Lower leg skin (tissue), 3 donors: ENCODE data around the gene EYA2.

Source experiments
- POLR2A ChIP-seq, 2 donors: fragments of 450-650 bp; IDR thresholded peaks; one replicate each; pipeline ENCODE4 v1.6.1; 2016 to 2017; ENCODE audit warnings: antibody characterized with exemption in 2 of 2, mild to moderate bottlenecking in 1 of 2, moderate library complexity in 1 of 2
- TF ChIP-seq, protein P1 (sequence below), 3 donors: fragments of 450-650 bp; IDR thresholded peaks; one replicate each; pipeline ENCODE4 v1.5.1; 2016; ENCODE audit warnings: antibody characterized with exemption in 3 of 3, mild to moderate bottlenecking in 3 of 3, moderate library complexity in 2 of 3

DNA sequence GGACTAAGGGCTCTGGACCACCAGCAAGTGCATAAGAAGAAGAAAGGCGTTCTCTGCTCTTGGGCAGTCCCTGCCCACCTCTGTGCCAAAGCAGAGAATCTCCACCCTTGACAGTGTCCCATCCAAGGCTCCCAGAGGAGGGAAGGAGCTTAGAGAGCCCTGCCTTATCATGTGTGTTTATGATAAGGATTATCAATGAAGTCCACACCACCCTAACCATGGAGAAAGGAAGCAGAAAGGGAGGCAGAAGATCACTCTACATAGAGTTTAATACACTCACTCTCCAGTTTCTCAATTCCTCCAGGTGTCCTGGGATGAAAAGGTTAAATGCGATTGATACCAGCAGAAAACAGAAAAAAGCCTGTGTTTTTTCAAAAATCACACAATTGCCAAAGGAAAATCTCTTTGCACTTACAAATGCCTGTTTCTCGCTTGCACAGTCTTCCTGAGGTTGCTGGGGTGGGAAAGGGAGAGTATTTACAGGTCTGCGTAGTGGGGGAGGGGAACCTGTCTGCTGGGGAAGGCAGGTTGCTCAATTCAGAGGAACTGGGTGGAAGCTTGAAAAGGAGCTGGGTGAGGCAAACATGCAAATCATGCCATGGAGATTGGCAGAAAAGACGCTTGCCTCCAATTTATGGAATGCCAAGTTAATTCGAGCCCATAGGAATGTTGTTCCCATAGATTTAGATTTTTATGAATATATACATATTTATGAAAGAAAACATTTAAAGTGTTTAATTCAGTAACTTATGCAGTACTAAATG lies 104.0 kb downstream of the EYA2 start:
- TF ChIP-seq, protein P1, sequence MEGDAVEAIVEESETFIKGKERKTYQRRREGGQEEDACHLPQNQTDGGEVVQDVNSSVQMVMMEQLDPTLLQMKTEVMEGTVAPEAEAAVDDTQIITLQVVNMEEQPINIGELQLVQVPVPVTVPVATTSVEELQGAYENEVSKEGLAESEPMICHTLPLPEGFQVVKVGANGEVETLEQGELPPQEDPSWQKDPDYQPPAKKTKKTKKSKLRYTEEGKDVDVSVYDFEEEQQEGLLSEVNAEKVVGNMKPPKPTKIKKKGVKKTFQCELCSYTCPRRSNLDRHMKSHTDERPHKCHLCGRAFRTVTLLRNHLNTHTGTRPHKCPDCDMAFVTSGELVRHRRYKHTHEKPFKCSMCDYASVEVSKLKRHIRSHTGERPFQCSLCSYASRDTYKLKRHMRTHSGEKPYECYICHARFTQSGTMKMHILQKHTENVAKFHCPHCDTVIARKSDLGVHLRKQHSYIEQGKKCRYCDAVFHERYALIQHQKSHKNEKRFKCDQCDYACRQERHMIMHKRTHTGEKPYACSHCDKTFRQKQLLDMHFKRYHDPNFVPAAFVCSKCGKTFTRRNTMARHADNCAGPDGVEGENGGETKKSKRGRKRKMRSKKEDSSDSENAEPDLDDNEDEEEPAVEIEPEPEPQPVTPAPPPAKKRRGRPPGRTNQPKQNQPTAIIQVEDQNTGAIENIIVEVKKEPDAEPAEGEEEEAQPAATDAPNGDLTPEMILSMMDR (IDR thresholded peaks at IDR 0.05) = no peak
- no peak for TF ChIP-seq POLR2A (IDR thresholded peaks at IDR 0.05)
